Transverse colon (tissue), 4 donors: ENCODE data around the gene ADCY4.

ENCODE experiments used
- EP300 ChIP-seq: sonication (generic); formaldehyde crosslinking; IDR thresholded peaks from one replicate; pipeline ENCODE4 v1.6.1; 2017; ENCODE audit warnings: antibody characterized with exemption, low read depth
- POLR2A ChIP-seq: fragments of 450-650 bp; IDR thresholded peaks from one replicate; pipeline ENCODE4 v1.6.1; 2016; ENCODE audit warnings: antibody characterized with exemption, mild to moderate bottlenecking, moderate library complexity
- POLR2AphosphoS5 ChIP-seq, 3 donors: sonication (generic); formaldehyde crosslinking; IDR thresholded peaks; one replicate each; pipeline ENCODE4 v1.6.1; 2016; ENCODE audit warnings: antibody characterized with exemption in 3 of 3
- TF ChIP-seq, protein P1 (sequence below), 5 experiments: fragments of 200-600 bp in 3 of 5; fragments of 450-650 bp in 2 of 5; sonication (generic) in 3 of 5; IDR thresholded peaks; 1 replicate in 2 of 5; 2 replicates in 3 of 5; pipeline ENCODE4 v1.5.1; 2016 to 2017; ENCODE audit warnings: antibody characterized with exemption in 5 of 5, inconsistent platforms in 3 of 5, mild to moderate bottlenecking in 2 of 5, moderate library complexity in 1 of 5

DNA sequence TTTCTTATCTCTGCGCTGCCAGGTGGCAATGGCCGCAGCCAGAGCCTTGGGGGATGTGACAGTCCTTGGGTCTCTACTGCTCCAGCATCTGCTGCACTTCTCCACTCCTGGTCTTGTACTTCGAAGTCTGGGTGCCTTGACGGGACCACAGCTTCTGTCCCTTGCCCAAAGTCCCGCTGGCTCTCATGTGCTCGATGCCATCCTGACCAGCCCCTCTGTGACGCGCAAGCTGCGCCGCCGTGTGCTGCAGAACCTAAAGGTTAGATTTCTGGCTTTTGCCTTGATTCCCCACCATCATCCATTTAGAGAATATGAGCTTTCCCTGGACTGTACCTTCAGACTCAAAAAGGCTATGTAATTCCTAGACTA is 30.9 kb downstream of the ADCY4 start:
- TF ChIP-seq POLR2A (no peak), POLR2AphosphoS5 (IDR thresholded peaks at IDR 0.05) (no peak), EP300 (no peak)
- TF ChIP-seq, protein P1, sequence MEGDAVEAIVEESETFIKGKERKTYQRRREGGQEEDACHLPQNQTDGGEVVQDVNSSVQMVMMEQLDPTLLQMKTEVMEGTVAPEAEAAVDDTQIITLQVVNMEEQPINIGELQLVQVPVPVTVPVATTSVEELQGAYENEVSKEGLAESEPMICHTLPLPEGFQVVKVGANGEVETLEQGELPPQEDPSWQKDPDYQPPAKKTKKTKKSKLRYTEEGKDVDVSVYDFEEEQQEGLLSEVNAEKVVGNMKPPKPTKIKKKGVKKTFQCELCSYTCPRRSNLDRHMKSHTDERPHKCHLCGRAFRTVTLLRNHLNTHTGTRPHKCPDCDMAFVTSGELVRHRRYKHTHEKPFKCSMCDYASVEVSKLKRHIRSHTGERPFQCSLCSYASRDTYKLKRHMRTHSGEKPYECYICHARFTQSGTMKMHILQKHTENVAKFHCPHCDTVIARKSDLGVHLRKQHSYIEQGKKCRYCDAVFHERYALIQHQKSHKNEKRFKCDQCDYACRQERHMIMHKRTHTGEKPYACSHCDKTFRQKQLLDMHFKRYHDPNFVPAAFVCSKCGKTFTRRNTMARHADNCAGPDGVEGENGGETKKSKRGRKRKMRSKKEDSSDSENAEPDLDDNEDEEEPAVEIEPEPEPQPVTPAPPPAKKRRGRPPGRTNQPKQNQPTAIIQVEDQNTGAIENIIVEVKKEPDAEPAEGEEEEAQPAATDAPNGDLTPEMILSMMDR (IDR thresholded peaks at IDR 0.05), result no peak
